ENCODE results near the gene G3BP2.
"Not testable (repeated sequence)": the region's sequence is repeated elsewhere in the genome, so short reads cannot be mapped to it uniquely, and the experiment has no call there.

Gene G3BP2

GRCh38 chr4:75673027-75673958, at the start of gene G3BP2:
G3BP2 (minus strand) TSS chr4:75673411; CDS start chr4:75662025, 11,386 bp downstream.
- peak within 1 kb of the TSS; percentile 99 for H3K27ac ChIP-seq (ENCODE audit: low read depth, low read length)
- no peaks in the 10 kb centered on the region for H3K36me3 ChIP-seq (ENCODE audit: insufficient read depth, low read length)
- H3K4me3 ChIP-seq (ENCODE audit: low read depth in 1 of 2, low read length in 2 of 2) = peak within 1 kb of the TSS; percentile 90 to 95
- peak within 1 kb of the TSS; percentile 95 for H3K9ac ChIP-seq (ENCODE audit: low read length)
- no peaks in the 10 kb centered on the region for H3K9me3 ChIP-seq (ENCODE audit: low read length)
- H3K4me1 ChIP-seq (ENCODE audit: insufficient read depth, low read length) = peaks cover 34% of the 10 kb centered on the region
- H3K27me3 ChIP-seq (ENCODE audit: control insufficient read depth in 1 of 2, insufficient read depth in 2 of 2, low read length in 2 of 2) = no peaks in the 10 kb centered on the region

DNA sequence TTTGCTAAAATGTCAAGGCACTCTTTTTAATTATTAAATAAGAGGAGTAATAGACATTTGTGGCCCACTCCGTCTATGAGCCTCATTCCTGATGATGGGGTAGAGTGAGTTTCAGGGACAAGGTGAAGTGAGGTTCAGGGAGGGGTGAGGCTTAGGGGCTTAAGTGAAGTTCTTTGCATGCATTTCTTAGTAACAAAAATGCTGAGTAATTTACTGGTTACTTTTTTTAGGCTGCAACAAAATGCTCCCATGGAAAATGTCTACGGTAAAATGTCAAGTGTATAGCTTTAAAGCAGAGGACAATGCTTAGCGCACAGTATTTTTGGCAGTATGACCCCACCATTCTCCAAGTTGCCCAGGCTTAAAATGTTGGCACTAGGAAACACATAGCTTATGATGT, 49.2 kb upstream of the G3BP2 start:
- H3K4me3 ChIP-seq (ENCODE audit: low read depth in 1 of 2, low read length in 2 of 2) = no peak overlapping the region
- no peaks in the 10 kb centered on the region for H3K36me3 ChIP-seq (ENCODE audit: insufficient read depth, low read length)
- H3K9ac ChIP-seq (ENCODE audit: low read length) = no peak overlapping the region
- peaks cover 23% of the 10 kb centered on the region for H3K4me1 ChIP-seq (ENCODE audit: insufficient read depth, low read length)
- H3K9me3 ChIP-seq (ENCODE audit: low read length) = no peaks in the 10 kb centered on the region
- no peaks in the 10 kb centered on the region for H3K27me3 ChIP-seq (ENCODE audit: control insufficient read depth in 1 of 2, insufficient read depth in 2 of 2, low read length in 2 of 2)
- no peak overlapping the region for H3K27ac ChIP-seq (ENCODE audit: low read depth, low read length)

- no peaks in the 10 kb centered on the region for H3K27me3 ChIP-seq (ENCODE audit: control insufficient read depth in 1 of 2, insufficient read depth in 2 of 2, low read length in 2 of 2)
- H3K4me3 ChIP-seq (ENCODE audit: low read depth in 1 of 2, low read length in 2 of 2) = no peak overlapping the region
- no peak overlapping the region for H3K9ac ChIP-seq (ENCODE audit: low read length)
- no peaks in the 10 kb centered on the region for H3K36me3 ChIP-seq (ENCODE audit: insufficient read depth, low read length)
- no peak overlapping the region for H3K27ac ChIP-seq (ENCODE audit: low read depth, low read length)
- no peaks in the 10 kb centered on the region for H3K9me3 ChIP-seq (ENCODE audit: low read length)
- peaks cover 25% of the 10 kb centered on the region for H3K4me1 ChIP-seq (ENCODE audit: insufficient read depth, low read length)
Measured at GRCh38 chr4:75718529-75718928, 45.3 kb upstream of the G3BP2 start.

DNA sequence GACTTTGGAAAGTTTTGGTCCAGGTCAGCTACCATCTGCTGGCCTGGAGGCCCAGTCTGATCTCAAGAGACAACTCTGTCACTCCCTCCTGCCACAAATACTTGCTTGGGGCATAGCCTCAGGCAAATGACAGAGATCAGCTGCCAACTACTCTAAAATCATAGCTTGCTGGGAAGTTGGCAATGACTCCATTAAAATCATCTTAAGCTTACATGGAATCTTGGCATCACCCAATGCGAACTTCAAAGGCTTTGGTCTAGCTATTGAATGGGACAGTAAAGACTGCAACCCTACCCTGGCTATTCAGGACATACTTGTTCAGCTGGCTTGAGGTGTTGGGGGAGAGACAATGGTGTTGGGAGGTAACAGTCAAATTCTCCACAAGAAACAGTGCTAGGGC, 44.2 kb upstream of the G3BP2 start:
- Histone ChIP-seq H3K4me1 (ENCODE audit: insufficient read depth, low read length) (peaks cover 18% of the 10 kb centered on the region), H3K4me3 (ENCODE audit: low read depth in 1 of 2, low read length in 2 of 2) (no peak overlapping the region), H3K27me3 (ENCODE audit: control insufficient read depth in 1 of 2, insufficient read depth in 2 of 2, low read length in 2 of 2) (no peaks in the 10 kb centered on the region), H3K27ac (ENCODE audit: low read depth, low read length) (no peak overlapping the region), H3K9ac (ENCODE audit: low read length) (no peak overlapping the region), H3K36me3 (ENCODE audit: insufficient read depth, low read length) (no peaks in the 10 kb centered on the region), H3K9me3 (ENCODE audit: low read length) (no peaks in the 10 kb centered on the region)

DNA sequence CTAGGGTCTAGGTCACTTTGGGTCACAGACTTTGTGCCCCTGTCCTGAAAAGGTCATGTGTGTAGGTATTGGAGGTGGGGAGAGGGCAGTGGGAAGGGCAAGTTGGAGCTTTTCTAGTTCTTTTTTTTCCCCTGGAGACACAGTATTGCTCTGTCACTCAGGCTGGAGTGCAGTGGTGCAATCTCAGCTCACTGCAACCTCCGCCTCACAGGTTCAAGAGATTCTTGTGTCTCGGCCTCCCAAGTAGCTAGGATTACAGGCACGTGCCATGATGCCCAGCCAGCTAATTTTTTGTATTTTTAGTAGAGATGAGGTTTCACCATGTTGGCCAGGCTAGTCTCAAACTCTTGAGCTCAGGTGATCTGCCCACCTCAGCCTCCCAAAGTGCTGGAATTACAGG, 42.8 kb upstream of the G3BP2 start:
- not testable (repeated sequence) for H3K27me3 ChIP-seq (ENCODE audit: control insufficient read depth in 1 of 2, insufficient read depth in 2 of 2, low read length in 2 of 2); H3K9ac ChIP-seq (ENCODE audit: low read length); H3K27ac ChIP-seq (ENCODE audit: low read depth, low read length); H3K4me3 ChIP-seq (ENCODE audit: low read depth in 1 of 2, low read length in 2 of 2); H3K9me3 ChIP-seq (ENCODE audit: low read length); H3K36me3 ChIP-seq (ENCODE audit: insufficient read depth, low read length)
- peaks cover 18% of the 10 kb centered on the region for H3K4me1 ChIP-seq (ENCODE audit: insufficient read depth, low read length)

DNA sequence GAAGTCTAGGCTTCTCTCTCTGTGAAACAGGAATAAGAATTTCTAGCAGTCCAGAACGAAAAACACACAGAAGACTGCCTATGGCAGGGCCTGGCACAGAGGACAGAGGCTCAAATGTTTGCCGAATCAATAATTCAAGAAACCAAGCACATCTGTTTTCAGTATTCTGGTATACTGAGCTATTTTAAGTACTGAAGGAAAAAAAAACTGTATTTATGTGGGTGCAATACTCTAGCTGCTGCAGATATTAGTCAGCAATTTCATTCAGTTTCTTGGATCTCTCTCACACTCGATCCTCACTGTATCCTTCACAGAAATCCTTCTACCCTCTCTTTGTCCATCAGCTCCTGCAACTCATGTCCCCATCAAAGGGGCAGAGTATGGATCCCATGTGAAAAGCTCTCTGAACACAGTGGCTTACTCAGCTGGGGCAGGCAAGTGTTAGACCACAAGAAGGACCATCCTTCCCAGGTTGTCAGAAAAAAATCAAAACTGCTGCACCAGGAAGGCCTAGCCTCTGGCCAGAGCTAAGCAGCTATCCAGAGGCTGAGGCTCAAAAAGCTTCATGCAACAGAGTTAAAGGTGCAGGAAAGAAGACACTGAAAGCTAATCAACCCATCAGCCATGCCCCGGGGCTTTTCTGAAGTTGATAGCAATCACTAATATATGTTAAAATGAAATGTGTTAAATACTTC, 42.0 kb upstream of the G3BP2 start:
- no peaks in the 10 kb centered on the region for H3K27me3 ChIP-seq (ENCODE audit: control insufficient read depth in 1 of 2, insufficient read depth in 2 of 2, low read length in 2 of 2)
- H3K4me1 ChIP-seq (ENCODE audit: insufficient read depth, low read length) = peaks cover 18% of the 10 kb centered on the region
- H3K36me3 ChIP-seq (ENCODE audit: insufficient read depth, low read length) = no peaks in the 10 kb centered on the region
- no peak overlapping the region for H3K4me3 ChIP-seq (ENCODE audit: low read depth in 1 of 2, low read length in 2 of 2)
- no peaks in the 10 kb centered on the region for H3K9me3 ChIP-seq (ENCODE audit: low read length)
- H3K27ac ChIP-seq (ENCODE audit: low read depth, low read length) = peak overlapping the region; percentile 16
- H3K9ac ChIP-seq (ENCODE audit: low read length) = no peak overlapping the region

GRCh38 chr4:75714704-75715103, 41.5 kb upstream of the G3BP2 start:
- Histone ChIP-seq H3K27me3 (ENCODE audit: control insufficient read depth in 1 of 2, insufficient read depth in 2 of 2, low read length in 2 of 2) (no peaks in the 10 kb centered on the region), H3K4me1 (ENCODE audit: insufficient read depth, low read length) (peaks cover 18% of the 10 kb centered on the region), H3K36me3 (ENCODE audit: insufficient read depth, low read length) (no peaks in the 10 kb centered on the region), H3K4me3 (ENCODE audit: low read depth in 1 of 2, low read length in 2 of 2) (no peak overlapping the region), H3K9ac (ENCODE audit: low read length) (no peak overlapping the region), H3K9me3 (ENCODE audit: low read length) (no peaks in the 10 kb centered on the region), H3K27ac (ENCODE audit: low read depth, low read length) (peak overlapping the region; percentile 16)

- H3K4me1 ChIP-seq (ENCODE audit: insufficient read depth, low read length) = peaks cover 18% of the 10 kb centered on the region
- H3K27ac ChIP-seq (ENCODE audit: low read depth, low read length) = no peak overlapping the region
- no peaks in the 10 kb centered on the region for H3K27me3 ChIP-seq (ENCODE audit: control insufficient read depth in 1 of 2, insufficient read depth in 2 of 2, low read length in 2 of 2)
- H3K4me3 ChIP-seq (ENCODE audit: low read depth in 1 of 2, low read length in 2 of 2) = no peak overlapping the region
- no peaks in the 10 kb centered on the region for H3K36me3 ChIP-seq (ENCODE audit: insufficient read depth, low read length)
- H3K9me3 ChIP-seq (ENCODE audit: low read length) = no peaks in the 10 kb centered on the region
- H3K9ac ChIP-seq (ENCODE audit: low read length) = no peak overlapping the region
Measured at GRCh38 chr4:75714011-75714410, 40.8 kb upstream of the G3BP2 start.

- H3K27me3 ChIP-seq (ENCODE audit: control insufficient read depth in 1 of 2, insufficient read depth in 2 of 2, low read length in 2 of 2) = no peaks in the 10 kb centered on the region
- no peaks in the 10 kb centered on the region for H3K9me3 ChIP-seq (ENCODE audit: low read length)
- H3K4me1 ChIP-seq (ENCODE audit: insufficient read depth, low read length) = peaks cover 14% of the 10 kb centered on the region
- no peaks in the 10 kb centered on the region for H3K36me3 ChIP-seq (ENCODE audit: insufficient read depth, low read length)
- H3K4me3 ChIP-seq (ENCODE audit: low read depth in 1 of 2, low read length in 2 of 2) = no peak overlapping the region
- no peak overlapping the region for H3K9ac ChIP-seq (ENCODE audit: low read length)
- H3K27ac ChIP-seq (ENCODE audit: low read depth, low read length) = no peak overlapping the region
Measured at GRCh38 chr4:75710246-75710645, 37.0 kb upstream of the G3BP2 start.

DNA sequence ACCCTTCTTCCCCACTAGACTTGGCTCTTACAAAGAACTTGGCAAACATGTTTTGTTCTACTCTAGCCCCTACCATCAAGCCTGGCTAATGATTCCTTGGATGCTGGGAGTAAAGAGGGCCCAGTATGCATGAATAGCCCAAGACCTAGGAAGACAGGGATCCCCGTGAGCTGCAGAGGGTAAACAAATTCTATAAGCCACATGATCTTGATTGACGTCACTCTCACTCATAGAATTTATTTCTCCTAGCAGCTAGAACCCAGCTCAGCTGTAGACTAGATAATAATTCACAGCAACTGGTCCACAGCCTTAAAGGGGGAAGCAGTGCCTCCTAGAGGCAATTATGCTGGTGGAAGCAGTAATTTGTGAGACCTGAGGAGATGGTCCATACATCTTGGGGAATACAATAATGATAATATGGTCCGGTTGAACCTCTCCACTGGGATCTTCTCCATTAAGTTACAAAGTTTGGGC, 35.0 kb upstream of the G3BP2 start:
- H3K36me3 ChIP-seq (ENCODE audit: insufficient read depth, low read length) = no peaks in the 10 kb centered on the region
- H3K27ac ChIP-seq (ENCODE audit: low read depth, low read length) = no peak overlapping the region
- no peaks in the 10 kb centered on the region for H3K27me3 ChIP-seq (ENCODE audit: control insufficient read depth in 1 of 2, insufficient read depth in 2 of 2, low read length in 2 of 2)
- no peak overlapping the region for H3K9ac ChIP-seq (ENCODE audit: low read length)
- no peaks in the 10 kb centered on the region for H3K9me3 ChIP-seq (ENCODE audit: low read length)
- H3K4me3 ChIP-seq (ENCODE audit: low read depth in 1 of 2, low read length in 2 of 2) = no peak overlapping the region
- H3K4me1 ChIP-seq (ENCODE audit: insufficient read depth, low read length) = peaks cover 2% of the 10 kb centered on the region

- no peak overlapping the region for H3K27ac ChIP-seq (ENCODE audit: low read depth, low read length)
- H3K9me3 ChIP-seq (ENCODE audit: low read length) = no peaks in the 10 kb centered on the region
- H3K9ac ChIP-seq (ENCODE audit: low read length) = no peak overlapping the region
- H3K4me3 ChIP-seq (ENCODE audit: low read depth in 1 of 2, low read length in 2 of 2) = no peak overlapping the region
- no peaks in the 10 kb centered on the region for H3K27me3 ChIP-seq (ENCODE audit: control insufficient read depth in 1 of 2, insufficient read depth in 2 of 2, low read length in 2 of 2)
- peaks cover 12% of the 10 kb centered on the region for H3K4me1 ChIP-seq (ENCODE audit: insufficient read depth, low read length)
- no peaks in the 10 kb centered on the region for H3K36me3 ChIP-seq (ENCODE audit: insufficient read depth, low read length)
Measured at GRCh38 chr4:75705198-75705977, 32.2 kb upstream of the G3BP2 start.

Measured in muscle layer of colon (tissue), 2 donors.